Thoracic aorta endothelial cell (primary cell): ENCODE data around the gene FNDC1. TPM values are rescaled to one million over a fixed set of nuclear protein-coding genes. Genes with fewer than 3 reads are reported as not detected.

Source experiments
- total RNA-seq: library from RNA; depleted of rRNA; stranded (reverse); fragments of >200 nt; gene quantifications from 2 replicates; pipeline ENCODE4 v1.2.3, GENCODE V29; 2012

Gene FNDC1
- under 0.01 TPM in 1 of 2 replicates, not detected in the other for total RNA-seq

DNA sequence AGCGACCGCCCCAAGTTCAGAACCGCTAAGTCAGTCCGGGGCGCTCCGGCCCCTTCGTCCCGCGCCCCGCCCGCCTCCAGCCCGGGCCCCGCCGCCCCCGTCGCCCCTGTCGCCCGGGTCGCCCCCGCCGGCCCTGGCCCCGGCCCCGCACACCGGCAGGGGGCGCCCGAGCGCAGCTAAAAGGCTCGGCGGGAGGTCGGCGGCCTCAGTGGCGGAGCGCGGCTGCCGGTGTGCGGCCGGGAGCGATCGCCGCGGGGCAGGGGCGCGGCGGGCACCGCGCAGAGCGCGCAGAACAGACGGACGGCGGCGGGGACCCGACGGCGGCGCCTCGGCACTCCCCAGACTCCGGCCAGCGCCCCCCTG is at the start of gene FNDC1:
Gene FNDC1, plus strand, starts transcription at position 208 of the 363 bp plus-strand sequence. CDS start 197 bp downstream, outside the sequence.

Other genes starting within 250 kb of the FNDC1 start
- 2.4 and 2.5 TPM in 2 replicates for gene RSPH3, start 169.2 kb upstream of the FNDC1 start, total RNA-seq
- not detected in 2 replicates for gene TAGAP, start 124.4 kb upstream of the FNDC1 start, total RNA-seq